RKO (cell line): Measurements from ENCODE around the gene RSBN1L.
"Not testable (repeated sequence)": the region's sequence is repeated elsewhere in the genome, so short reads cannot be mapped to it uniquely, and the experiment has no call there.

ENCODE experiments used
- DNase-seq: peaks from one replicate; pipeline ENCODE4 v3.0.0-alpha.2; 2016; ENCODE audit warnings: low spot score

RSBN1L gene

DNA sequence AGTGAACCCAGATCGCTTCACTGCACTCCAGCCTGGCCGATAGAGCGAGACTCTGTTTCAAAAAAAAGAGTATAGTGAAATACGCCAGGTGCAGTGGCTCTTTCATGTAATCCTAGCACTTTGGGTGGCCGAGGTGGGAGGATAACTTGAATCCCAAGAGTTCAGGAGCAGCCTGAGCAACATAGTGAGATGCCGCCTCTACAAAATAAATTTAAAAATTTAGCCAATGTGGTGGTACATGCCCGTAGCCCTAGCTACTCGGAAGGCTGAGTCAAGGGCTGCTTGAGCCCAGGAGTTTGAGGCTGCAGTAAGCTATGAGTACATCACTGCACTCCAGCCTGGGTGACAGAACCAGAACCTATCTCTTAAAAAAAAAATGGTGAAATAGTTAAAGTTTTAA, 74.1 kb downstream of the RSBN1L start:
- no peak for DNase-seq

DNA sequence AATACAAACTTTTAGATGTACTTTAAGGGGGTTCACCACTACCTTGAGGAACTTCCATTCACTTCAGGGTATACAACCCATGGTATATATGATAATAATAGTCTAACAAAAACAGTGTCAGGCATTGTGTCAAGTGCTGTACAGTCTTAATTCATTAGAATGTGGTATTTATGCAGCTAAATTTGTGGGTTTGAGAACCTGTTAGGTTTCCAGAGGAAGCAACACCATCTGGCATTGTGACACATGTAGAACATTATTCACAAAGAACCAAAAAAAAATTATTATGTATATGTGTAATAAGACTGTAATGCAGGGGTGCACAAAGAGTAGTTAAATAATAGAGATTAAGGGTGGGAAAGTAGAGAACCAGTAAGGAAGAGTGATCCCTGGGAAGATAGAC, 75.6 kb downstream of the RSBN1L start:
- no peak for DNase-seq

- no peak for DNase-seq
These were observed 82.3 kb downstream of the RSBN1L start for GRCh38 chr7:77778535-77778934.

DNA sequence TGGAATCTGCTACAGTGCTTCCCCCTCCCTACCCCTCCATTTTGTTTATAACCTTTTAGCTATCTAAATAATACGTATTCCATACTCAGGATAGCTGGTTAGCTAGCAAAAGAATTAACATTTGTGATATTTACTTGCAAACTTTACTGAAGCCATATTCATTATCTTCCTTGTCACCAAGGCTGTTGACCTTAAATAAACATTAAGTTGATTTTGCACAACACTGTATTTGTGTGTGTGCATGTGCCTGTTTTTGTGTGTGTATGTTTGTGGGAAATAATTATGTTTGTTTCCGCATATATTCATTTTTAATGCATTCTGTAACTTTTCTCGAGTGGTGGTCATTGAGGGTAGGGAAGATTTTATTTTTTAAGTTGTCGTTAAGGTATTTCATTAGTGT, 86.1 kb downstream of the RSBN1L start:
- DNase-seq: no peak

- no peak for DNase-seq
These were observed 86.9 kb downstream of the RSBN1L start for GRCh38 chr7:77783111-77783510.

DNA sequence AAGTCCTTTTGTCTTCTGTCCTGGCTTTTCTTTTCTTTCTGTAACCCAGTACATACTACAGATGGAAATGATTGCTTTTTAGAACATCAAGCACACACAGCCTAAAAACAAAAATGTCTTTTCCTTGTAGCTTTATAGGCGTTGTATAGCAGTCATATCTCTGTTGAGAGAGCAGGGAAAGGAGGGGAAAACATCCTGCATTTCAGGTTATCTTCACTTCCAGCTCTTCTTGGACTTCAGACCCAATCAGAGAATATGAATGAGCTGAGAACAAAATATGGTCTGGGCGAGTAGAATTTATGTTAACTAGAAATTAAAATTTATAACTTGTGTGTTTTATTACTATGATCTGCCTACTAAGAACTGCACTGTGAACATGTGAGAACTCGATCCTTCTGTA, 87.3 kb downstream of the RSBN1L start:
- DNase-seq: no peak

GRCh38 chr7:77784426-77784825, 88.2 kb downstream of the RSBN1L start:
- DNase-seq: not testable (repeated sequence)

DNA sequence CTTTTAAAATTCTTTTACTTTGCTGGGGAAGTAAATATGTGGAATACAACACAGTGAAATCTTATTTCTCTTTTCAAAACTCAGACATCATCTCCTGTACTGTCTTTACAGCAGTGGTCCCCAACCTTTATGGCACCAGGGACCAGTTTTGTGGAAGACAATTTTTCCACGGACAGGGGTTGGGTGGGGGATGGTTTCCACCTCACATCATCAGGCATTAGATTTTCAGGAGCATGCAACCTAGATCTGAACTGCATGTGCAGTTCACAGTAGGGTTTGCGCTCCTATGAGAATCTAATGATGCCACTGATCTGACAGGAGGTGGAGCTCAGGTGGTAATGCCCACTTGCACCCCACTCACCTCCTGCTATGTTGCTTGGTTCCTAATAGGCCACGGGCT, 89.8 kb downstream of the RSBN1L start:
- DNase-seq: no peak

GRCh38 chr7:77786741-77787140, 90.5 kb downstream of the RSBN1L start:
- no peak for DNase-seq

DNA sequence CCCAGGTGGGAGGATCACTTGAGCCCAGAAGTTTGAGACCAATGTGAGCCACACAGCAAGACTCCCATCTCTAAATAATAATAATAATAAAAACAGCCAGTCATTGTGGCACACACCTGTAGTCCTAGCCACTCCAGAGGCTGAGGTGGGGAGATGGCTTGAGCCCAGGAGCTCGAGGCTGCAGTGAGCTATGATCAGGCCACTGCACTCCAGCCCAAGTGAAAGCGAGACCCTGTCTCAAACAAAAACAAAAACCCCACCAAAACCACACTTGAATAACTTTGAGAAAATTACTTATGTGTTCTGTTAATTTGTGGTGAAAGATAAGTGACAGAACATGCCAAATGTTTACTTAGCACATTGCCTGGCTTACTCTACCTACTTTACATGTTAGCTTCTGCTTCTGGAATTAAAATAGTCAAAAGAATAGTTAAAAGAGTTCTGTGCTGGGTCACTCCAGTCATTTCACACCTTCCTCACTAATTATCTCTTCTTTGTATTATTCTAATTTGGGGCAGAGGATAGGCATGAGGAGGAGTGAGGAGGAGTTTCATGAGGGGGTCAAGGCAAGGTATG, 92.2 kb downstream of the RSBN1L start:
- no peak for DNase-seq

DNA sequence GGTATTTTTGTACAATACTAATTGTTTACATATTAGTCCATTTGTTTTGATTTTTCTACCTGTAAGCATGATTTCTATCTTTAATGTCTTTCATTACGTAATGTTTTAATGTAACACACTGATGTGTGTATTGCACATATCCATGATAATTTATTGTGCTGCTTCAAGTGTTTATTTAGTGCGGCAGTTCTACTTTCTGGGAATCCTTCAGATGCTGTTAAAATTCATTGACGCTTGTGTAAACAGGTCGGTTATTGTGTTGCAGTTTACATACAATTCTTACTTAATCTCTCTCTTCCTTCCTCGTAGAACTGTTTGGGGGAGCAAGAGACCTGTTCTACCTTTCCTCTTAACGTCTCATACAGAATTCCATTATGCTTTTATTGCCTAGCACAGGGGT, 95.1 kb downstream of the RSBN1L start:
- no peak for DNase-seq

DNA sequence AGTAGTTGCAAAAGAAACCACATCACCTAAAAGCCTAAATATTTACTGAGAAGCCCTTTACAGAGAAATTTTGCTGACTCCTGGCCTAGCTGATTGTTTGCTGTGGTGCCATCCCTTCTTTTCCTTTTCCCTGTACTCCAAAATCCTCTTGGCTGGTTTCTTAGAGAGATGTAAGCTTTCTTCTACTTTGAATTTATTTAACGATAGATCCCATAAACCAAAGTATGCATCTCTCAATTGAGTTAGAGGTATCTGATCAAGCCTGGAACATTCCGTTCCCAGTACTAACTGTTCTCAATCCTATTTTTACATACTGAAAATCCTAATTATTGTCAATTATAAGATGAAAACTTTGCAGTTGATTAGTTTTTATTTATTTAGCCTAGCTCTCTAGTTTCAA, 95.7 kb downstream of the RSBN1L start:
- no peak for DNase-seq

GRCh38 chr7:77794000-77794399, 97.7 kb downstream of the RSBN1L start:
- DNase-seq: no peak

DNA sequence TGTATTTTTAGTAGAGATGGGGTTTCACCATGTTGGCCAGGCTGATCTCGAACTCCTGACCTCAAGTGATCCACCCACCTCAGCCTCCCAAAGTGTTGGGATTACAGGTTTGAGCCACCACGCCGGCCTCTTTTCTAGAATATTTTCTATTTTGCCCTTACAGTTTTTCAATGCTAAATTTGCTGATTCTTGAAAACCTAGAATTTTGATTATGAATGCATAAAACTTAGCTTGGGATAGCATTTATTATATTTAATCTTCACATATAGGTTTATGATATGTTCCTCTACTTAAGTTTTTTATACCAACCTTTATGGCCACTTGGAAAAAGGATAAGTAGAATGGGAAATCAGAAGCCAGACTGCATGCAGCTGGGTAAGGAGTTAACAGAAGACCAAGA, 99.8 kb downstream of the RSBN1L start:
- DNase-seq: no peak

GRCh38 chr7:77796960-77797359, 100.7 kb downstream of the RSBN1L start:
- no peak for DNase-seq

DNA sequence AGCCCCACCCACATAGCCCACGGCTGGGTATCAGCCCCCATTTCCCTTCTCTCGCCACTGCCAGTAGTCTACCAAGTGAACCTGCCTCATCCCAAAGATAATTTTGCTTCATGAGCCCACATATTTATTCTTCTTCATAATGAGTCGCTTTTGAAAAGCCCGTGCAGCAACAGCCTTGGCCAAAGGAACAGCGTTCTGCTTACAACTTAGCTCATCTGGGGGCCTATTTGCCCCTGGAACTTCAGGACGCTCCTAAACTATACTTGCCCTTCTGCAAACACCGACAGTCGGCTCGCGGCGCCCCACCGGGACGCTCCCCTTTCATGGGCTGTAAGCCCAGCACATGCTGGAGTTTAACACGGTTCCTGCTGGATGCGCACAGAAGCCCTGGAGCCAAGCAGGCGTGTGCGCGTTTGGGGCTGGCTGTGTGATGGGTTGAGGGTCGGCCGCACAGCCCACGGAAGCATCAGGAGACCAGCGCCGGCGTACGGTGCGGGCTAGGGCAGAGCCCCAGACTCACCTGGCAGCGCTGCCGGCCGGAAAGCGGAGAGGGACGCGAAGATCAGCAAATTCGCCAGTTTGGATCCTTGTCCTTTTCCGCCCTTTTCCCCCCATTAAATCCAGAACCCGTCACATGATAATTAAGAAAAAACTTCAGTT, 101.6 kb downstream of the RSBN1L start:
- DNase-seq: peak; percentile 47

DNA sequence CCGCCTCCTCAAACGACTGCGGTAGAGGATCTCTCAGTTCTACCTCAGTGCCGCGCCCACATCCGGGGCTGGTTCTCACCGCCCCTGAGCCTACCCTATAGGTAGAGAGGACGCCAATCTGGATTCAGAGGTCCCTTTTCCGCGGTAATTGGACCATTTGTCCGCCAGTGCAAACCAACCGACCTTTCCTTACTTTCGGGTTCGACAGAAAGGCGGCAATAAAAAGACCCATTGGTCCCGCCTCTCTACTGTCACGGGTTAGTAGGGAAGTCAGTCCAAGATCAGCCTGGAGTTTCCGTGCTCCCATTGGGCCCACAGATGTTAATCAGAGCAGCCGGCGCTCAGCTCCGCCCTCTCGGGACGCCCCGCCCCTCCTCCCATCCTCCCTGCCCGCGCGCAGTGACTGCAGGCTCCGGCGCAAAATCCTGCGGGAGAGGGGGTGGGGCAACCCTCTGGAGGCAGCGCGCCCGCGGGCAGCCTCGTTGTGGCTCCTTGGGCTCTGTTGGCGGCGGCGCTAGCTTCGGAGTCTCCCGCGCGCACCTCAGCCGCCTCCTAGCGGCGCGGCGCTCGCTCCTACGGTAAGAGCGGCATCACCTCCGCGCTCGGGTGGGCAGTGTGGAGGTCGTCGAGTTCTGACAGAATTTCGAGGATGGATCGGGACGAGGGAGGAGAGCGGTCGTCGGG, 102.3 kb downstream of the RSBN1L start, which contains the start of the genes PHTF2 and TMEM60:
PHTF2 (plus strand) TSS at position 380 of the 684 bp plus-strand sequence.
TMEM60 (minus strand) TSS at position 41 of the 684 bp plus-strand sequence. CDS start 4,061 bp downstream, outside the sequence.
- peak; percentile 99 for DNase-seq

- peak; percentile 74 for DNase-seq
These were observed 103.1 kb downstream of the RSBN1L start for GRCh38 chr7:77799078-77799964.

GRCh38 chr7:77800158-77800557, 103.9 kb downstream of the RSBN1L start:
- DNase-seq: no peak

GRCh38 chr7:77800730-77801129, 104.5 kb downstream of the RSBN1L start:
- DNase-seq: no peak

DNA sequence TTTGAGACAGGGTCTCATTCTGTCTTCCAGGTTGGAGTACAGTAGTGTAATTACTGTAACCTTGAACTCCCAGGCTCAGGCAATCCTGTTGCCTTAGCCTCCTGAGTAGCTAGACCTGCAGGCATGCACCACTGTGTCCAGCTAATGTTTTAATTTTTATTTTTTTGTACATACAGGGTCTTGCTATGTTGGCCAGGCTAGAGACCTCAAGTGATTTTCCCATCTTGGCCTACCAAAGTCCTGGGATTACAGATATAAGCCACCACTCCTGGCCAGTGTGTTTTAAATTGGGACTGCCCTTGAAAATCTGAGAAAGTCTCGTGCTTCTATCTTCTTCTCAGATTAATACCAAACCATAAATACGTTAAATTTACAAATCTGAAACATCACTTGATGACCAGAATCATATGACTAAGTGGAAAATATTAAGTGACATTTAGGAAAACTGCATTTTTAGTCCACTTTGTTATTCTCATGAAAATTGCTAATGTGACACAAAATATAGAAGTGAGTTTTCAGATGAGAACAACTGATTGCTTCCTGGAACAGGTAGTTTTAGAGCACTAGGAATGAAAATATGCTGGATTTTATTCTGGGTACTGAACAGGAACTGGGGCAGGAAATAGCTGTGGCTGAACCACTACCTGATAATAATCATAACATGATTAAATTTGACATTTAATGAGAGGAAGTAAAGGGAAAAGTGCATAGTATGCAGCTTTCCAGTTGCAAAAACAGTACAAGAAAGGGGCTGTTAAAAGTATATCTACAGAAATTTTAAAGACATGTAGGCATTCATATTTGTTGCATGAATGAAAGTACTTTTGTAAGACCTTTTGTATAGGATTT, 106.5 kb downstream of the RSBN1L start:
- DNase-seq: no peak
